NCI-H524 (cell line): Measurements from ENCODE around the gene MANSC4.

Experiments used
- DNase-seq, 2 experiments: peaks; one replicate each; lab custom pipeline; 2025; lab: John Stamatoyannopoulos, UW

Gene MANSC4

DNA sequence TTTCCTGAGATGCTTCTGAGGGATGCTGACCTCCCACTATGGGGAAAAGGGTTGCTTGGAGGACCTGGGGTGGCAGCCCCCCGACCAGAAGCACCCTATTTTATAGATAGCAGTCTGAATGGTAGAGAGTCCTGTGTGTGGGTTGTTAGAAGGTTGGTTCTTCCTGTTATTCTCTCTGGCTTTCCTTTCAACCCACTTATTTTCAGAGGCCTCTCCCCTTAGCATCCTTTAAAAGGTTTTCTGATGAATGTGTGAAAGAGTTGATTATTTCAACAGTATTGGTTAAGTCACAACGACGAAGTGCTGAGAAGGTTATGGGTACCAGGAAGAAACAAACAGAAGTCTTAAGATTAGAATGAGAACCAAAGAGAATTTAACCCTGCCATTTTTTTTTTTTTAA, 20.8 kb upstream of the MANSC4 start:
- no peak for DNase-seq

DNA sequence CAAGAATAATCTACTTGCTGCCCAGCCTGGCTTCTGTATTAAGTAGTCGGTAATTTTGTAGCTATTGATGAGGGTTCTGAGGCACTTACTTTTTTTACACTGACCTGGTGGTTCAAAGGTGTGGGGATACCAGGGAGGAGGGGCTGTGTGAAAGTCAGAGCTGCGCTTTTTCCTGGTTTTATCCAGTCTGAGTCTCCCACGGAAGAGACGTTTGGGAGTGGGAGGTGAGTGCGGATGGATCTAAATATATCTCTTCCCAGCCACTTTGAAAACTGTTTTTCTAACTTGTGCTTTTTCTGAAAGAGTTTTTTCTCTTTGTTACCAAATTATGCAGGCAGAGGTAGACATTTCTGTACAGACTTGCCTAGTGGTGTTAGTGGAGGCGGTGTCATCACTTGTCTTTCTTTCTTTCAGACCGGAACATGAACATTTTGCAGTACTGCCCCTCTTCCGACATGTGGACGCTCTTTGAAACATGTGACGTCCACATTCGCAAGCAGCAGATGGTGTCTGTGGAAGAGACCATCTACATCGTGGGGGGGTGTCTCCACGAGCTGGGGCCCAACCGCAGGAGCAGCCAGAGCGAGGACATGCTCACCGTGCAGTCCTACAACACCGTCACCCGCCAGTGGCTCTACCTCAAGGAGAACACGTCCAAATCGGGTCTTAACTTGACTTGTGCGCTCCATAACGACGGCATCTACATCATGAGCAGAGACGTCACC, 17.4 kb upstream of the MANSC4 start:
- no peak for DNase-seq

DNA sequence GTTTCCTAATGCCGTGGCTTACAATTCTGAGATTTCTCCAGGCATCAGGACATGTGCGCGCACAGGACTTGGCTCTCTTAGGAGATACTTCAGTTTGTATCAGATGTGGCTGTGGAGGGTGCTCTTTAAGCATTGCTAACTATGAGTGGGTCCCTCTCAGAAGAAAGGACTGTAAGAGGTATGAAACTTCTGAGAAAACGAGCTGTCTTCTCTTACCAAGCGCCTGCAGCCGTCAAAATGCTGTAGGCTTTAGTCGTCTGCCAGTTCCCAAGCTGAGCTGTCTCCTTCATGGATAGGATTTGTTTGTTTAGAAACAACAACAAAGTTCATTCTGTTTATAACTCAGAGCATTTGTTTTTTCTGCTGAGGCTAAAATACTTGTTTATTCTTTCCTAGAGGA, 16.1 kb upstream of the MANSC4 start:
- DNase-seq: no peak

DNA sequence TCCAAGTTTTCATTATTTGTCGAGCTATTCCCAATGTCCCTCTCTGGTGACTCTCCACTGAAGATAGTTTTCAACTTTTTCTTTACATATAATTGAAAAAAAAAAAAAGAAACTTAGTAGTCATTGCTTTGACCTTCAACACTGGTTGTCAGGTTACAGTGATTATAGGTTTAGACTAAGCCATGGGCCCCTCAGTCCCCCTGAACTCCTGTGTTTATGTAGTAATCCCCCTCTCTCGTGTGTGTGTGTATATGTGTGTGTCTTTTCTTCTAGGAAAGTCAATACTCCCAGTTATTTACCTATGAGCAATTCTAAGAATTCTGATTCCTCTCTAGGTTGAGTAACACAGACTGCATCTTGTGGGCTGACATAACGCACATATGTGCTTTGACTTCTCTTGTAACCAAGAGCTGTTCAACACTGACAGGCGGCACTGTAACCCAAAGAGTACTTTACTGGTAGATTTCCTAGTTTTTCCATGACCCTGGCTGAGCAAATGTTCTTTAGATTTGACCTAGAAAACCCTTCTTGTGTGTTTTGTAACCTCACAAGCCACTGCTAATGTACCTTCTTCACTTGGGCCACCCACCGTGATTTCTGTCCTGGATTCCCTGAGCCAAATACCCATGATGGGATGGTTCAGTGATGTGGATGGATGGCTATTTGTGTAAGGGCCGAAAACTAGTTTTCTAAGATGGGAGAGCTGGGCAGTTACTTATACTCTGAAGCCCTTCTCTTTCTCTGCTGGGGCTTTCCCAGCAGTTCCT, 15.0 kb upstream of the MANSC4 start:
- no peak for DNase-seq

DNA sequence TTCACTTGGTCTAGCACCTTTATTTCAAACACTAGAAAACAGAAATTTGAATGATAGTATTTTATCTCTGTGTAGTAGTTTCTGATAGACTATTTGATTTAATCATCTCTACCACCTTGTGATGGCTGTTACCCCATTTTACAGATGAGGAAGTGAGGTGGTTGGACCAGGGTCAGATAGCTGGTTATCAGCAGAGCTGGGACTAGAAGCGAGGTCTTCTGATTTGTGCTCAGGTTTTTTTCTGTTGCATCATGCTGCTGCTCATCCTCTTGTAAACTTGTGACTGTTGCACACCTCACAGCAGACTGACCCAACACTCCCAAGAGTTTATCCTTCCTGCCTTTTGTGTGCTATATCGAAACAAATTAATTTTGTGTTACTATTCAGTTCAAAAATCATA, 10.1 kb upstream of the MANSC4 start:
- DNase-seq: no peak

DNA sequence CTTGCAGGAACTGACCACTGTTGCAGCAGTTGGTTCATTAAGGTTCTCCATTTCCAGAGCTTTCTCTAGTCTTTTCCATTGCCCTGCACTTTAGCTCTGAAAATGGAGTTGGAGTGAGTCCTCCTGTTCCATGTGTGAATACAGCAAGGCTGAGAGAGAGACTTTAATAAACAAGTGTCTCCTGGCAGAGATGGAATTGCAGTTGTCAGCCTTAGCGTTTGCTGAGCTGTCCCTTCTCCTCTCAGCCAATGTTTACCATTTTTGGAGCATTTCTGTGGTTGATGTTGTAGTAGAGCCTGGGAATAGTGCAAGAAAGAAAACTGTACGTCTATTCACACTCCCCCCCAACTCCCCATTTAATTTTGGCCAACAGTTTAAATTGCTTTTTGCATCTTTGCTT, 7.5 kb upstream of the MANSC4 start:
- no peak for DNase-seq

DNA sequence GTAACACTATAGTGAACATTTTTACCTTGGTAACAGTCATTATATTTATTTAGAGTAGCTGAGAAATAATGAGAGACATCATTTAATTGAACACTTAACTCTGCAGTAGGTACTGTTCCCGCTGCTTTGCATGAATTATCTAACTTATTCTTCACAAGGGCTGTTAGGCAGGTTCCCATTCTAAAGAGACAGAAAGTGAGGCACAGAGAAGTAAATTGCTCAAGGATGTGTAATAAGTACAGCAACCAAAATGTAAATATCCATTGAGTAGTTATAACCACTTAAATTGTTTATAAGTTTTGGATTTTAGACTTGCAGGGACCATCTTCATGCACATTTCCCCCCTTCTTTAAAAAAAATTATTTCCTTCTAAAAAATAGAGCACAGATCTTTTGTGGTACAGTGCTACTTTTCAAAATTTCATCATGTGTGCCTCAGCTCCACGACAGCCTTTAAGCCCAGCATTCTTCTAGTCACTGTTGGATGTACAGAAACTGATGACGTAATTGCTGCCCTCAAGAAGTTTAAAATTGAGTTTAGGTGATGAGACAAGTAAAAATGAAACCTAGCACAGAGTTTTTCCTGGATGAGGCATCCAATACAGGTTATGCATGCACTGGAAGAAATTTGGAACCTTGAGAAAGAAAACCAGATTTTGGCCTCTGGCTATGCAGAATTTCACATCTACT, 6.0 kb upstream of the MANSC4 start:
- no peak for DNase-seq

DNA sequence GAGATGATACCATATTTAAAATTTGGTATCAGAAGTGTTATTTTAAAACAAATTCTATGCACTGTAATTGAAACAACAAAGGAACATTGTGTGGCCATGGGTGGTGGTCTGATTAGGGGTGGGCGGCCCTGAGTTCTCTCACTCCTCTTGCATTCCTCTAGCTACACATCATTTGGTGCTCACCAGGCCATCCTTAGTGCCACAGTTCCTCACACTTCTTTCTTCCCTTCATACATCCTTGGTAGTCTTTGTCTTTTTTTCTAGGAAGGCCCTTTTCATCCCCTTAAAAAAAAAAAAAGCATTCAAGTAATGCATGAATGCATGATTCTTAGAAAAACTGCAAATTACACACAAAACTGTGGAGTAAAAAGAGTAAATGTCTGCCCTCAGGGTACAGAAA, 2.4 kb upstream of the MANSC4 start:
- DNase-seq: no peak

DNA sequence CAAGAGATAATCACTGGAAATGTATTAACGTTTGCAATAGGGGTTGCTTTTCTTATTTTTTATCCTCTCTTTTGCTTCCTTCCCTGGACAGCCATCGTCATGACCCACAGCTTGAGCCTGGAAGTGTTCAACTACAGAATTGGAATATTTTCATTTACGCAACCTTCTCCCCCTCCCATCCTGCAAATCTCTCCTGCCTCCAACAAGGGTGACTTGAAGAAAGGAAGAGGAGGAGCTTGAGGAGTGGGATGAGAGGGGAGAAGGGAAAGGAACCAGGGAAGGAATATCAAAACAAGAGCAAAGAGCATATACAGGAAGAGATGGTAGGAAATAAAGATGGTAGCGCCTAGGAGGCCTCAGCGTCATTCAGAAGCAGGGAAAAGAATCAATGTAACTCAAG, 1.6 kb upstream of the MANSC4 start:
- peak in 1 of 2 experiments; percentile 5 for DNase-seq

DNA sequence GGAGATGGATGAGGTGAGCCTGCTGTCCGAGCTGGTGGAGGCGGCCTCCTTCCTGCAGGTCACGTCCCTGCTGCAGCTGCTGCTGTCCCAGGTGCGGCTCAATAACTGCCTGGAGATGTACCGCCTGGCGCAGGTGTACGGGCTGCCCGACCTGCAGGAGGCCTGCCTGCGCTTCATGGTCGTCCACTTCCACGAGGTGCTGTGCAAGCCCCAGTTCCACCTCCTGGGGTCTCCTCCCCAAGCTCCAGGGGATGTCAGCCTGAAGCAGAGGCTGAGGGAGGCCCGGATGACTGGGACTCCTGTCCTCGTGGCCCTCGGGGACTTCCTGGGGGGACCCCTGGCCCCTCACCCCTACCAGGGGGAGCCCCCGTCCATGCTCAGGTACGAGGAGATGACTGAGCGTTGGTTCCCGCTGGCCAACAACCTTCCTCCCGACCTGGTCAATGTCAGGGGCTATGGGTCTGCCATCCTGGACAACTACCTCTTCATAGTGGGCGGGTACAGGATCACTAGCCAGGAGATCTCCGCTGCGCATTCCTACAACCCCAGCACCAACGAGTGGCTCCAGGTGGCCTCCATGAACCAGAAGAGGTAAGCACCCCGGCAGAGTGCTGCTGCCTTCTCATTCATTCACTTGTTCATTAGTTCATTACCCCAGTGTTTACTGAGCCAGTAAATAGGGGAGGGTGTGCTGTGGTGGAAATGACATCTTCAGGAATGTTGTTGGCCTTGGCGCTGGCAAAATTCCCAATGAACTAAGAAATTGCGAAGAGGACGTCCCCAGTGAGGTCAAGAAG, 774 bp upstream of the MANSC4 start:
- peak in 1 of 2 experiments; percentile 31 for DNase-seq

DNA sequence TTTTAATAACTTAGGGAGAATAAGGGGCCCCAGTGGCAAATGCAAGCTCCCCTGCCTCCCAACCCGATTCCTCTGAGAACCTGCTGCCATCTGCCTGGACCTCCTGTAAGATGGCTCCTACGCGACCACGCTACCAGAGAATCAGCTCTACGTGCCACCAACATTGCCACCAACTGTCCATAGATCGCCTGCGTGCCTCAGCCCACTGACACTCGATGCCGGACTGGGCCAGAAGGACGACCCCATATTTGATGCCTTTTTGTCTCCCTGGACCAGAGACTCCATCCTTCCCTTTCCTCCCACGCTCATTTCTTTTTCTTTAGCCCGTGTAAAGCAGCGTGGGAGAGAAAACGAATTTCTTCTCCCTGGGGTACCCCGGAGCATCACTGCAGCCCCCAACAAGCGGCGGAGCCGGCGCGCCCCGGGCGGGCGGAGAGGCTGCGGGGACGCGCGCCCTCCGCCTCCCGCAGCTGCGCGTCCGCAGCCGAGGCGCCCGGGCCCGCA, 568 bp downstream of the MANSC4 start:
- DNase-seq: peak; percentile 26 to 72

DNA sequence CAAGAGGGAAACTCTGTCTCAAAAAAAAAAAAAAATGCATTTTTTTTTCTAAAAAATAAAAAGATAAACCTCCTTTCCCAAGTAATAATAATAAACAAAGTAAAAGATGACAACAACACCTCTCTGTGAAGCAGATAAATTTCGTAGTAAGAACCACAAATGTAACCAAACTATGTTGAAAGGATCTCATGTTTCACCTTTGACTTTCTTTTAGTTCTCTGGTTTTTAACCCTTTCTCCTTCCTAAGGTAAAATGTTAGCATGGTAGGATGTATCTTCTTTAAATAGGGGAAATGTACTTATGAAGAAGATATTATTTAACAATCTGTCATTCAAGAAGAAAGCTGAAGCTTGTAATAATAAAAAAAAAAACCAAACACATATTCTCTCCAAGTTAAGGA, 1.8 kb downstream of the MANSC4 start:
- DNase-seq: no peak

DNA sequence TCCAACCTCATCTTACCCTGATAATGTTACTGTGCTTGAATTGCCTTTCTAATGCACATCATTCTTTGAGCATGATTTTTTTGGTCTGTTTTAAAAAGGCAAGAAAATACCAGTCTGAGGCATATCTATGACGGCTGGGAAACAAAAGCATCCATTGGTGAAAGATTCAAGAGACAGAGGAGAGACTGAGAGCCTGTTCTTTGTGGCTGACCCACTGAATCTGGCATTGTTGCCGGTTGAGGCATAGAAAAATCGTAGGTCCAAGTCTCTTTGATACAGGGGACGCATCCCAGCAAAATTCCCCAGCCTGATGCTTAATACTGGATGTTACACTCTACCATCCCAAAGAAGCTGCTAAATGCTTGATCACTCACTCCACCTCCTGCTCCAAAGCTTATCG, 2.9 kb downstream of the MANSC4 start:
- no peak for DNase-seq

DNA sequence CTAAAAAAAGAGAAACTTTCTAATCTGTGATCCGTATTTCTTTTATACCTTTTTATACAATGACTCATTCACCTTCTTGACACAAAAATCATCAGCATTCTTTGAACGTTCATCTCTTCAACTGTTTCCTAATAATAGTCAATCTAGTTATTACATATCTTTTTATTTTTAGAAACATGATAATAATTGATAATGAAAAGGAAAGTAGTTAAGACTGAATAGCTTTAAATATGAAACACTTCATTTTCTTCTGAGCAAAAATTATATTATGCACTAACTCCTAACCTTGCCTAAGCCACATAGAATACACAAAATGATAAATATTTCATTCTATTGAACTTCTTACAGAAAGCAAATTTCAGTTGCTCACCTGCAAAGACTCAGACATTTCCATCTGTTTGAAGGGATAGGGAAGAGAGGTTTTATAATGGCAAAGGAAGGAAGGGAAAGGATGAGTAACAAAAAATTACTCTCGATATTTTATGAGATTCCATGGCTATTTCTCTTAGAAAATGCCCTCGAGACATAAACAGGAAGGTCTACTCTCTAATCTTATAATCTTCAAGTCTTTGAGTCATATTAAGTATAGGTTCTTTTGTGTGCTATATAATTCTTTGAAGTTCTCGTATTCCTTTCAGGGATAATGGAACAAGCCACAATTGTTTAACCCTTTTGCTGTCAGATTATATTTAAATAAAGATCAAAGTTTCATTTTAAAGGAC, 7.5 kb downstream of the MANSC4 start:
- no peak for DNase-seq

DNA sequence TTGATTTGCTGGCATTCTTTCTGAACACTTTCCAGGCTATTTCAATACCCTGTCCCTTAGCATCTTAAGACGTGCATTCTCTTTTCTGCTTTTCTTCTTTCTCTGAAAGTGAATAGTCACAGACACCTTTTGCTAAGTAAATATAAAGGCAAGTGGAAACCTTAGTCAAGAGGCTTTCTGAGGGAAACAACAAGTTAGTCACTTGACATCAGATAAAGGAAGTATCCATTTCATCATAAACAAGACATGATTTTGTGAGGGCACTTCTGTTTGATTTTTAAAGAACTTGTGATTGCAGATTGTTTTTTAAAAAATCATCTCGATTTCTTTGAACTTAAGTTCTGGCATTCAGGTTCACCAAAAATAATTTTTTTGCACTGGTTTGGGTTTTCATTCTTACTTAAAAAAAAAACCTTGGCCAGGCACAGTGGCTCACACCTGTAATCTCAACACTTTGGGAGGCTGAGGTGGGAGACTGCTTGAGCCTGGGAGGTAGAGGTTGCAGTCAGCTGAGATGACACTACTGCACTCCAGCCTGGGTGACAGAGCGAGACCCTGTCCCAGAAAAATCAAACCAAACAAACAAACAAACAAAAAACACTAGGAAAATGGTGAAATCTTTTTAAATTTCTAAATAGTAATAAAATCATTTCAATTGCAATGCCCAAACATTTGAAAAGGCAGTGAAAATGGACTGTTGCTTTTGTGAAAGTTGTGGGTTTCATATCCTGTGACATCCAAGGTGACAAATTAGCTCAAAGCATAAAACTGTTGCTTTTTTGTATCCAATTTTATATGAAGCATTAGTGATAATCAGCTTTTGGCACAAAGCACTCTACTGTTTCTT, 8.3 kb downstream of the MANSC4 start:
- no peak for DNase-seq

DNA sequence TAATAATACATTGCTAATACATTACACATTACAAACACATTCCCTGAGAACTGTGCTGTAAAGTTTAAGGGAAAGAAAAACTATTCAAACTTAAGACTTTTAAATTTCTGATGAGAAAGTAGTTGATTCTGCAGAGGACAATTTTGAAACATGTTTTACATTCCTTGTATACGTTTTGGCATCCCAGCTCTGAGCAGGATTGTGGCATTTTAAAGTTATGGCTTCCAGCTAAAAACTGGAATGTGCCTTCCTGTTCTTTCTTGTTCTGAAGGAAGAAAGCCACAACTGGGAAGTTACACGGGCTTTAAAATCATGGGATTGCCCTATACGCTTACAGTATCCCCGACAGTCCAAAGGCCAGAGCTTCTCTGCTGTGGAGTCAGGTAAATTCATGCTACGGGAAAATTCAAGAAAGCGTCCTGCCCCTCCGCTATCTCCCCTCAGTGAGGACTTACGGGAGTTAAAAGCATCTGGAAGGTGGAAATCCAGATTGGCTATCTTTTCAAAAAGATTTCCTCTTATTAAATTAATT, 10.8 kb downstream of the MANSC4 start:
- no peak for DNase-seq

DNA sequence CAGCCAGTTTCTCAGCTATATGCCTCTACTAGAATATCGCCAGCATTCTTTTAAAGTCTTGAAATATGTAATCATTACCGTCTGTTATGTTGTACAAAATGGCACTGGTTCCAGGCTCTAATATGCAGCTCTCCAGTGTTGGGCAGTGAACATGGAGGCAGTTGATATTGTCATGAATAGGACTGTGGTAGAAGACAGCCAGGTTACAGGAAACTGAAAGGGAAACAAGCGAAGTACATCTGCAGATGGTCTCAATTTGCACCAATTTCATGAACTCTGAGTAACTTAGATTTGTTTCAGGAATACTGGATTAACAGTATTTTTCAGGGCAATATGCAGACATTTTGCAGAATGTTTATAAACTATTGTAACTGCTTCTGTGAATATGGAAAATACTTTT, 13.4 kb downstream of the MANSC4 start:
- no peak for DNase-seq

DNA sequence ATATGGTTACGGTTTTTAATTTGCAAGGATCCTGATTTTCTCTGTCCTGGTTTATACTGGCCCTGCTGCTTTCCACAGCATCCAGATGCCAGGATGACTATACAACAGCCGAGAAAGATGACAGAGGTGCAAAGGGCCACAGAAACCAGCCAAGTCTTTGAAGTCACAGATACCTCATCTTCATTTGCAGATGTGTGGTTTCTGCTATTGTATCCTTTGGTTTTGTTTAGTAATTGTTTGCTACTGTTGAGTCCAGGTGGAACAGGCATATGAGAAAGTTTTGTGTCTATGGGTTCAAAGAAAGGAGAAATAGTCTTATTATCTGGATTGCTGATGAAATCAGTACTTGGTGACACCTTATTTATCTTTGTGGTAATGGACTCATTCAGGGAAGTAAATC, 17.3 kb downstream of the MANSC4 start:
- no peak for DNase-seq

DNA sequence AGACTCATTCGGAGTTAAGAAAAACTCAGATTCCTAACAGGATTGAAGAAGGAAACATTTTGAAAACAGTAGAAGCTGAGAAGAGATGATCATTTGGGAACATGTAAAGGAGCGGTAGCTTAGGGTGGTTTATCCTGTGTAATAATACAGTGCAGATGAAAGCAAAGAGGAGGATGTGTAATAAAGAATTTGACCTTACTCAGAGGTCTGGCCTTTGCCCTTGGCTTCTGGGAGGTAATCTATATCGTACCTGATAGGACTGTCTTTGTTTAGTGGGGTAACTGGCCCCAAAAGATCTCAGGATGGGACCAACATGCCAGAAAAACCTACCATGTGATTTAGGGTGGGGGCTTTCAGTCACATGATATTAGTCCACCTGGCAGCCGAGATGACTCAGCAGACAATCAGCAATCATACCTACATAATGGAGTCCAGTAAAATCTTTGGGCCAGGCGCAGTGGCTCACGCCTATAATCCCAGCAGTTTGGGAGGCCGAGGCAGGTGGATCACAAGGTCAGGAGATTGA, 23.3 kb downstream of the MANSC4 start:
- no peak for DNase-seq

DNA sequence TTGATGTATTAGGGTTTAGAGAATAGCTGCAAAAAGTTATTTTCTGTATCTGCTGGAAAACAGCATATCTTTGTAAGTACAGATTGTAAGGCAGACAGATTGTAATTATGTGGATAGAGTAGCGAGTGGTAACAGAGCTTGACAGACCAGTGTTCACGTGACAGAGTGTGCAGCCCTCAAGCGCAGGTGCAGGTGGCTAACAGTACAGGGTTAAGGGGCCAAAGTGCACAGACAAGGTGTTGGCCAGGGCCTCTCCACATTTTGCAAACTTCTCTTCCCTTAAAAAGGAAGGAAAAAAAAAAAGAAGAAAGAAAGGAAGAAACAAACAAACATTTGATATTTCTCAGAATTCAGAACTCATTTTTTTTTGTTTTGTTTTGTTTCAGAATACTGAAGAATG, 25.2 kb downstream of the MANSC4 start:
- no peak for DNase-seq
